H1 (cell line): Measurements from ENCODE around the gene KIF2C. TPM values are rescaled to one million over a fixed set of nuclear protein-coding genes. Genes with fewer than 3 reads are reported as not detected.

Experiments
- CTCF ChIA-PET: fragments of 300-600 bp; sonication (Branson Sonifier 250); formaldehyde crosslinking; loops from one replicate; lab custom pipeline; 2021; ENCODE audit not compliant: partially characterized antibody; lab: Charles Lee
- POLR2A ChIA-PET: fragments of 300-600 bp; sonication (Branson Sonifier 250); formaldehyde crosslinking; loops from one replicate; lab custom pipeline; 2021; ENCODE audit warnings: inconsistent platforms; ENCODE audit not compliant: partially characterized antibody; lab: Charles Lee
- DNase-seq, 2 experiments: peaks; one replicate each; pipeline versions ENCODE4 v3.0.0 to v3.0.0-alpha.2; 2010 to 2022; ENCODE audit warnings: low spot score in 2 of 2, low read depth in 1 of 2, mixed read lengths in 1 of 2
- FAIRE-seq: peaks from 2 replicates; lab custom pipeline; 2011; peaks lifted over from hg19 to GRCh38; lab: Jason Lieb, UNC
- H2AFZ ChIP-seq: 2 replicates; pipeline ENCODE4 v1.8.1; 2012; ENCODE audit warnings: low read length, inconsistent platforms
- H2AK5ac ChIP-seq: 2 replicates; pipeline ENCODE4 v1.6.1; 2013; ENCODE audit warnings: low read depth, low read length
- H2BK120ac ChIP-seq: replicated peaks from 2 replicates; pipeline ENCODE3; 2013; ENCODE audit warnings: low read depth, low read length, inconsistent platforms
- H2BK12ac ChIP-seq: 2 replicates; pipeline ENCODE4 v1.6.1; 2013; ENCODE audit warnings: low read depth, low read length
- H2BK15ac ChIP-seq: 2 replicates; pipeline ENCODE4 v1.6.1; 2013; ENCODE audit warnings: low read length
- H2BK20ac ChIP-seq: 2 replicates; pipeline ENCODE4 v1.6.1; 2013; ENCODE audit warnings: low read length
- H2BK5ac ChIP-seq: 2 replicates; pipeline ENCODE4 v1.6.1; 2013; ENCODE audit warnings: low read depth, low read length
- H3K14ac ChIP-seq: 2 replicates; pipeline ENCODE4 v1.6.1; 2013; ENCODE audit warnings: inconsistent platforms; ENCODE audit not compliant: insufficient read length
- H3K18ac ChIP-seq: 2 replicates; pipeline ENCODE4 v1.6.1; 2013; ENCODE audit warnings: low read length; ENCODE audit errors: extremely low read depth
- H3K23ac ChIP-seq: 2 replicates; pipeline ENCODE4 v1.6.1; 2013; ENCODE audit warnings: inconsistent platforms; ENCODE audit not compliant: insufficient read length
- H3K23me2 ChIP-seq: 2 replicates; pipeline ENCODE4 v1.6.1; 2013; ENCODE audit warnings: low read depth, low read length
- H3K27ac ChIP-seq: 2 replicates; pipeline ENCODE4 v1.6.1; 2011; ENCODE audit warnings: low read depth, low read length, inconsistent platforms
- H3K27me3 ChIP-seq, 4 experiments: replicated peaks in 1 of 4; 1 replicate in 1 of 4; 2 replicates in 3 of 4; pipeline versions ENCODE4 v1.6.1 to v1.8.1; 2011 to 2013; ENCODE audit warnings: low read length in 3 of 4, mild to moderate bottlenecking in 3 of 4, inconsistent platforms in 2 of 4, mixed read lengths in 2 of 4, moderate library complexity in 1 of 4; ENCODE audit not compliant: control insufficient read depth in 3 of 4, insufficient read depth in 3 of 4; ENCODE audit errors: extremely low read depth in 1 of 4
- H3K36me3 ChIP-seq, 4 experiments: 2 replicates each; pipeline versions ENCODE4 v1.6.1 to v1.8.1; 2011 to 2013; ENCODE audit warnings: mild to moderate bottlenecking in 4 of 4, low read length in 3 of 4, moderate library complexity in 2 of 4, control low read depth in 1 of 4, inconsistent platforms in 1 of 4; ENCODE audit not compliant: insufficient read depth in 4 of 4, control insufficient read depth in 2 of 4
- H3K4ac ChIP-seq: replicated peaks from 2 replicates; pipeline ENCODE3; 2013; ENCODE audit warnings: low read length, low read depth, mixed read lengths, inconsistent platforms; ENCODE audit not compliant: insufficient read length
- H3K4me1 ChIP-seq, 4 experiments: replicated peaks in 1 of 4; 1 replicate in 1 of 4; 2 replicates in 3 of 4; pipeline versions ENCODE4 v1.6.1 to v1.8.1; 2011 to 2013; ENCODE audit warnings: low read length in 3 of 4, inconsistent platforms in 2 of 4, mixed read lengths in 1 of 4; ENCODE audit not compliant: insufficient read depth in 4 of 4, control insufficient read depth in 3 of 4
- H3K4me2 ChIP-seq, 2 experiments: 2 replicates each; pipeline versions ENCODE4 v1.6.1 to v1.8.1; 2011 to 2013; ENCODE audit warnings: low read depth in 2 of 2, low read length in 2 of 2, control low read depth in 1 of 2, inconsistent platforms in 1 of 2, mild to moderate bottlenecking in 1 of 2; ENCODE audit not compliant: insufficient read depth in 1 of 2
- H3K4me3 ChIP-seq, 4 experiments: fragments of 200-600, 300-600 bp in 1 of 4; sonication (generic), shearing (Covaris generic), sonication (Bioruptor Twin) in 1 of 4; 2 replicates each; pipeline versions ENCODE4 v1.5.1 to v1.8.1; 2011 to 2016; ENCODE audit warnings: low read length in 4 of 4, low read depth in 3 of 4, control low read depth in 2 of 4, inconsistent platforms in 2 of 4, mild to moderate bottlenecking in 2 of 4, mixed read lengths in 1 of 4, moderate library complexity in 1 of 4; ENCODE audit not compliant: insufficient read depth in 2 of 4; ENCODE audit errors: extremely low read depth in 1 of 4
- H3K56ac ChIP-seq: replicated peaks from 2 replicates; pipeline ENCODE3; 2013; ENCODE audit warnings: low read depth, mild to moderate bottlenecking, mixed read lengths, low read length, inconsistent platforms; ENCODE audit not compliant: insufficient read length
- H3K79me1 ChIP-seq: 2 replicates; pipeline ENCODE4 v1.6.1; 2013; ENCODE audit warnings: low read depth, low read length, control low read depth
- H3K79me2 ChIP-seq, 2 experiments: 2 replicates each; pipeline versions ENCODE4 v1.6.1 to v1.8.1; 2012 to 2013; ENCODE audit warnings: low read length in 2 of 2, mild to moderate bottlenecking in 2 of 2, inconsistent platforms in 1 of 2; ENCODE audit not compliant: insufficient read depth in 2 of 2, control insufficient read depth in 1 of 2
- H3K9ac ChIP-seq, 4 experiments: replicated peaks in 1 of 4; 1 replicate in 1 of 4; 2 replicates in 3 of 4; pipeline versions ENCODE4 v1.6.1 to v1.8.1; 2011 to 2013; ENCODE audit warnings: low read depth in 3 of 4, low read length in 3 of 4, control low read depth in 2 of 4, mild to moderate bottlenecking in 2 of 4, moderate library complexity in 2 of 4, inconsistent platforms in 1 of 4; ENCODE audit errors: extremely low read depth in 1 of 4
- H3K9me3 ChIP-seq, 2 experiments: 2 replicates each; pipeline versions ENCODE4 v1.6.1 to v1.8.1; 2012 to 2013; ENCODE audit warnings: mild to moderate bottlenecking in 2 of 2, moderate library complexity in 2 of 2, control low read depth in 1 of 2, inconsistent platforms in 1 of 2, low read depth in 1 of 2, low read length in 1 of 2, mixed read lengths in 1 of 2; ENCODE audit not compliant: insufficient read depth in 2 of 2
- H4K20me1 ChIP-seq, 2 experiments: replicated peaks in 1 of 2; 2 replicates each; pipeline versions ENCODE3 to v1.8.1; 2011 to 2013; ENCODE audit warnings: inconsistent platforms in 2 of 2, low read length in 2 of 2, mild to moderate bottlenecking in 1 of 2; ENCODE audit not compliant: insufficient read depth in 2 of 2, control insufficient read depth in 1 of 2
- H4K5ac ChIP-seq: 2 replicates; pipeline ENCODE4 v1.6.1; 2013; ENCODE audit warnings: low read length, low read depth, mixed read lengths, inconsistent platforms; ENCODE audit not compliant: insufficient read length
- H4K8ac ChIP-seq: 2 replicates; pipeline ENCODE4 v1.8.0; 2013; ENCODE audit warnings: mild to moderate bottlenecking, moderate library complexity, low read length, inconsistent platforms; ENCODE audit not compliant: insufficient read depth; ENCODE audit errors: extremely low read depth
- H4K91ac ChIP-seq: replicated peaks from 2 replicates; pipeline ENCODE3; 2013; ENCODE audit warnings: low read length, mixed read lengths, inconsistent platforms; ENCODE audit not compliant: insufficient read length
- ATF2 ChIP-seq: IDR thresholded peaks from 2 replicates; pipeline ENCODE4 v1.6.1; 2012; ENCODE audit warnings: low read length, inconsistent platforms
- EP300 ChIP-seq, 2 experiments: IDR thresholded peaks; 1 replicate in 1 of 2; 2 replicates in 1 of 2; pipeline ENCODE4 v1.6.1; 2011 to 2012; ENCODE audit warnings: low read depth in 2 of 2, low read length in 2 of 2, mild to moderate bottlenecking in 2 of 2, borderline replicate concordance in 1 of 2, inconsistent platforms in 1 of 2, moderate library complexity in 1 of 2
- HDAC6 ChIP-seq: IDR thresholded peaks from one replicate; pipeline ENCODE4 v1.7.1; 2012; ENCODE audit warnings: low read depth, mild to moderate bottlenecking, inconsistent platforms, low read length, moderate library complexity
- KDM4A ChIP-seq: IDR thresholded peaks from one replicate; pipeline ENCODE4 v1.7.1; 2012; ENCODE audit warnings: low read depth, mild to moderate bottlenecking, moderate library complexity, low read length, inconsistent platforms; ENCODE audit not compliant: severe bottlenecking
- TAF1 ChIP-seq: IDR thresholded peaks from 2 replicates; pipeline ENCODE4 v1.6.1; 2011; ENCODE audit warnings: mild to moderate bottlenecking, low read depth, low read length
- USF2 ChIP-seq: IDR thresholded peaks from 2 replicates; pipeline ENCODE4 v1.6.1; 2011; ENCODE audit warnings: low read length, improper control_type of control experiment
- WGBS, 2 experiments: shearing (Covaris generic) in 1 of 2; methylation state at CpG; one replicate each; pipeline versions ENCODE4 v1.1.6 to v1.1.7; 2013 to 2015; ENCODE audit warnings: low lambda C conversion rate in 2 of 2, mixed read lengths in 2 of 2, inconsistent platforms in 1 of 2, low coverage in 1 of 2, missing lambda C conversion rate in 1 of 2; ENCODE audit not compliant: insufficient replicate concordance in 2 of 2, insufficient coverage in 1 of 2, insufficient read length in 1 of 2; ENCODE audit errors: extremely low coverage in 1 of 2, missing lambda C conversion rate in 1 of 2; 5-methylcytosine and 5-hydroxymethylcytosine counted together
- polyA plus RNA-seq, 7 experiments: library from polyadenylated mRNA; depleted of rRNA in 3 of 7; stranded (reverse) in 5 of 7; unstranded in 2 of 7; fragments of >200 nt in 5 of 7; fragments of 200-250 nt in 2 of 7; gene quantifications; 1 replicate in 5 of 7; 2 replicates in 1 of 7; 4 replicates in 1 of 7; pipeline versions ENCODE4 v1.2.1 to v1.2.3, GENCODE V29; 2011 to 2013; ENCODE audit warnings: missing spikeins in 2 of 7, mixed read lengths in 2 of 7
- total RNA-seq: library from RNA; stranded (reverse); fragmentation: NEBNext Ultra II Directional; extraction: Animal tissue kit (Norgen Biotek cat#: 25700); gene quantifications from 2 replicates; pipeline ENCODE4 v1.2.1, GENCODE V29; 2021
- TF ChIP-seq, protein P1 (sequence below), 3 experiments: IDR thresholded peaks; 1 replicate in 2 of 3; 2 replicates in 1 of 3; pipeline versions ENCODE4 v1.5.1 to v1.6.1; 2011; ENCODE audit warnings: low read length in 3 of 3, mild to moderate bottlenecking in 3 of 3, inconsistent platforms in 2 of 3, low read depth in 1 of 3, moderate library complexity in 1 of 3; ENCODE audit not compliant: insufficient read depth in 1 of 3; ENCODE audit errors: control extremely low read depth in 1 of 3

KIF2C gene
- total and polyA plus RNA-seq, 2 of the 8 experiments (the other 6 are each of a cell fraction or from before 2014, with no cell fraction given) = 41.8 to 68.1 TPM

GRCh38 chr1:44701141-44701573, 38.5 kb upstream of the KIF2C start:
- Histone ChIP-seq H3K27ac (no peak overlapping the region), H3K9me3 (no peaks in the 10 kb centered on the region), H2BK15ac (no peak overlapping the region), H2AK5ac (no peak overlapping the region), H4K20me1 (no peaks in the 10 kb centered on the region), H3K4me2 (no peak overlapping the region), H3K36me3 (no peaks in the 10 kb centered on the region), H3K18ac (no peak overlapping the region), H4K8ac (no peak overlapping the region), H3K23me2 (no peaks in the 10 kb centered on the region), H3K23ac (no peak overlapping the region), H2BK5ac (no peak overlapping the region), H2BK12ac (no peak overlapping the region), H3K14ac (no peak overlapping the region), H3K9ac (peak overlapping the region in 1 of 4 experiments; percentile 28; a peak in 1 of 7 replicates), H3K56ac (no peak overlapping the region), H2BK120ac (no peak overlapping the region), H3K79me1 (no peaks in the 10 kb centered on the region), H2AFZ (no peak overlapping the region), H3K79me2 (no peaks in the 10 kb centered on the region), H3K27me3 (no peaks in the 10 kb centered on the region), H2BK20ac (no peak overlapping the region), H3K4me3 (no peak overlapping the region), H4K5ac (no peak overlapping the region), H4K91ac (no peak overlapping the region), H3K4ac (no peak overlapping the region), H3K4me1 (peaks cover 0 to 4% (median under 1%) of the 10 kb centered on the region in 4 experiments; a peak in 1 of 7 replicates)
- no peak for FAIRE-seq
- no peak for DNase-seq
- CTCF ChIA-PET = interaction anchor here (0.9 to 3.6 kb wide), 4 partner anchors 10 to 696 kb away, joined by 3 to 25 read pairs (median 4); no protein-coding TSS in a partner anchor
- TF ChIP-seq, protein P1, sequence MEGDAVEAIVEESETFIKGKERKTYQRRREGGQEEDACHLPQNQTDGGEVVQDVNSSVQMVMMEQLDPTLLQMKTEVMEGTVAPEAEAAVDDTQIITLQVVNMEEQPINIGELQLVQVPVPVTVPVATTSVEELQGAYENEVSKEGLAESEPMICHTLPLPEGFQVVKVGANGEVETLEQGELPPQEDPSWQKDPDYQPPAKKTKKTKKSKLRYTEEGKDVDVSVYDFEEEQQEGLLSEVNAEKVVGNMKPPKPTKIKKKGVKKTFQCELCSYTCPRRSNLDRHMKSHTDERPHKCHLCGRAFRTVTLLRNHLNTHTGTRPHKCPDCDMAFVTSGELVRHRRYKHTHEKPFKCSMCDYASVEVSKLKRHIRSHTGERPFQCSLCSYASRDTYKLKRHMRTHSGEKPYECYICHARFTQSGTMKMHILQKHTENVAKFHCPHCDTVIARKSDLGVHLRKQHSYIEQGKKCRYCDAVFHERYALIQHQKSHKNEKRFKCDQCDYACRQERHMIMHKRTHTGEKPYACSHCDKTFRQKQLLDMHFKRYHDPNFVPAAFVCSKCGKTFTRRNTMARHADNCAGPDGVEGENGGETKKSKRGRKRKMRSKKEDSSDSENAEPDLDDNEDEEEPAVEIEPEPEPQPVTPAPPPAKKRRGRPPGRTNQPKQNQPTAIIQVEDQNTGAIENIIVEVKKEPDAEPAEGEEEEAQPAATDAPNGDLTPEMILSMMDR (IDR thresholded peaks at IDR 0.05; ENCODE audit: control extremely low read depth in 1 of 3, insufficient read depth in 1 of 3, low read depth in 1 of 3, low read length in 3 of 3) = no peak
- TF ChIP-seq KDM4A = no peak
- TF ChIP-seq TAF1 = no peak
- TF ChIP-seq ATF2 = no peak
- no peak for TF ChIP-seq USF2
- no peak for TF ChIP-seq HDAC6
- TF ChIP-seq EP300 (IDR thresholded peaks at IDR 0.05; ENCODE audit: borderline replicate concordance in 1 of 2, low read depth in 2 of 2, low read length in 2 of 2) = no peak
- POLR2A ChIA-PET = interaction anchor here (0.9 to 1.3 kb wide), 2 partner anchors 29 kb away, joined by 3 read pairs; partner anchors contain the start of gene RNU5D-1
- WGBS, 2 experiments = 79 to 100% methylated on average over 1 to 7 of the region's 7 CpGs
